Medulla oblongata (tissue), 1 donor: Measurements from ENCODE around the gene KHDRBS1.
"Not testable (repeated sequence)": the region's sequence is repeated elsewhere in the genome, so short reads cannot be mapped to it uniquely, and the experiment has no call there.

ENCODE experiments used
- DNase-seq: peaks from one replicate; pipeline ENCODE4 v3.0.0-alpha.2; 2015; ENCODE audit errors: extremely low spot score

Gene KHDRBS1

GRCh38 chr1:32012709-32013385, 821 bp upstream of the KHDRBS1 start:
- DNase-seq: no peak

- DNase-seq: peak; percentile 58
Observed at GRCh38 chr1:32014199-32014947, 705 bp downstream of the KHDRBS1 start.

- DNase-seq: peak; percentile 32
Observed at GRCh38 chr1:32014948-32015273, 1.2 kb downstream of the KHDRBS1 start.

GRCh38 chr1:32020339-32020738, 6.7 kb downstream of the KHDRBS1 start:
- DNase-seq: no peak

GRCh38 chr1:32021574-32022018, 7.9 kb downstream of the KHDRBS1 start:
- not testable (repeated sequence) for DNase-seq

GRCh38 chr1:32023351-32023750, 9.7 kb downstream of the KHDRBS1 start:
- no peak for DNase-seq

GRCh38 chr1:32025515-32025914, 11.8 kb downstream of the KHDRBS1 start:
- no peak for DNase-seq

GRCh38 chr1:32028746-32029145, 15.1 kb downstream of the KHDRBS1 start:
- DNase-seq: no peak

GRCh38 chr1:32031578-32032274, 18.1 kb downstream of the KHDRBS1 start:
- no peak for DNase-seq

- no peak for DNase-seq
Observed at GRCh38 chr1:32032275-32032615, 18.6 kb downstream of the KHDRBS1 start.

- no peak for DNase-seq
Observed at GRCh38 chr1:32035119-32035518, 21.5 kb downstream of the KHDRBS1 start.

GRCh38 chr1:32040711-32041110, 27.0 kb downstream of the KHDRBS1 start:
- peak; percentile 78 for DNase-seq

GRCh38 chr1:32042330-32042729, 28.7 kb downstream of the KHDRBS1 start:
- DNase-seq: peak; percentile 31

GRCh38 chr1:32044234-32044633, 30.6 kb downstream of the KHDRBS1 start:
- no peak for DNase-seq

- DNase-seq: peak; percentile 20
Observed at GRCh38 chr1:32045772-32046171, 32.1 kb downstream of the KHDRBS1 start.

- no peak for DNase-seq
Observed at GRCh38 chr1:32047701-32048100, 34.0 kb downstream of the KHDRBS1 start.

- DNase-seq: no peak
Observed at GRCh38 chr1:32048440-32048839, 34.8 kb downstream of the KHDRBS1 start.

GRCh38 chr1:32051706-32052105, 38.0 kb downstream of the KHDRBS1 start:
- no peak for DNase-seq

- no peak for DNase-seq
Observed at GRCh38 chr1:32052887-32053286, 39.2 kb downstream of the KHDRBS1 start.

GRCh38 chr1:32055416-32055815, 41.7 kb downstream of the KHDRBS1 start:
- DNase-seq: no peak

GRCh38 chr1:32056598-32056997, 42.9 kb downstream of the KHDRBS1 start:
- DNase-seq: no peak

- DNase-seq: no peak
Observed at GRCh38 chr1:32060914-32061313, 47.2 kb downstream of the KHDRBS1 start.

- no peak for DNase-seq
Observed at GRCh38 chr1:32062867-32063230, 49.2 kb downstream of the KHDRBS1 start.
